ENCODE results near the gene CLEC1A.

CLEC1A gene, protein sequence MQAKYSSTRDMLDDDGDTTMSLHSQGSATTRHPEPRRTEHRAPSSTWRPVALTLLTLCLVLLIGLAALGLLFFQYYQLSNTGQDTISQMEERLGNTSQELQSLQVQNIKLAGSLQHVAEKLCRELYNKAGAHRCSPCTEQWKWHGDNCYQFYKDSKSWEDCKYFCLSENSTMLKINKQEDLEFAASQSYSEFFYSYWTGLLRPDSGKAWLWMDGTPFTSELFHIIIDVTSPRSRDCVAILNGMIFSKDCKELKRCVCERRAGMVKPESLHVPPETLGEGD

DNA sequence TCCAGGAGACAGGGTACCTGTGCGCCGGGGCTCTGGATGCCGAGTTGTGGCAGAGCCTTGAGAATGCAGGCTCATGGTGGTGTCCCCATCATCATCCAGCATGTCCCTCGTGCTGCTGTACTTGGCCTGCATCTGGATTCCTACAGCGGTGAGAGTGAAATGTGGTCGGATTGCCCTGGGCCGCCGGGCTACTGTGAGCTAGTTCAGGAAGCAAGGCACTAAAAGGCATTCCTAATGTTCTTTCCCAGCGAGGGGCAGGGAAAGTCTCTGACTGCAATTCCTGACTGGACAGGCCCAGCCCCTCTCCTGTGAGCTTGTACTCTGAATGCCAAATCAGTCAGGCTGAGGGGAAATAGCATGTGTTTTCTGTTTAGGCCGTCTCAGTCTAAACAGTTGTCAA is at the start of gene CLEC1A:
Gene CLEC1A (minus strand): TSS at position 195 of the 400 bp plus-strand sequence. CDS start 63 bp downstream, at position 132.
- DNase-seq: no peak

DNA sequence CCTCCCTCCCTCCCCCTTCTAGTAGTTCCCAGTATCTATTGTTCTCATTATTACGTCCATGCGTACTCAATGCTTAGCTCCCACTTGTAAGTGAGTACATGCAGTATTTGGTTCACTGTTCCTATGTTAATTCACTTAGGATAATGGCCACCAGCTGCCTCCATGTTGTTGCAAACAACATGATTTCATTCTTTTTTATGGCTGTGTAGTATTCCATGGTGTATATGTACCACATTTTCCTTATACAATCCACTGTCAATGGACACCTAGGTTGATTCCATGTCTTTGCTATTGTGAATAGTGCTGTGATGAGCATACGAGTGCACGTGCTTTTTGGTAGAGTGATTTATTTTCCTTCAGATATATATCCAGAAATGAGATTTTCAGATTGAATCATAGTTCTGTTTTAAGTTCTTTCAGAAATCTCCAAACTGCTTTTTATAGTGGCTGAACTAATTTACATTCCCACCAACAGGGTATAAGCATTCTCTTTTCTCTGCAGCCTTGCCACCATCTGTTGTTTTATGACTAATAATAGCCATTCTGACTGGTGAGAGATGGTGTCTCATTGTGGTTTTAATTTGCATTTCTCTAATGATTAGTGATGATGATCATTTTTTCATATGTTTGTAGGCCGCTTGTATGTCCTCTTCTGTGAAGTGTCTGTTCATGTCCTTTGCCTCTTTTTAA is 49.1 kb upstream of the CLEC1A start:
- no peak for DNase-seq

DNA sequence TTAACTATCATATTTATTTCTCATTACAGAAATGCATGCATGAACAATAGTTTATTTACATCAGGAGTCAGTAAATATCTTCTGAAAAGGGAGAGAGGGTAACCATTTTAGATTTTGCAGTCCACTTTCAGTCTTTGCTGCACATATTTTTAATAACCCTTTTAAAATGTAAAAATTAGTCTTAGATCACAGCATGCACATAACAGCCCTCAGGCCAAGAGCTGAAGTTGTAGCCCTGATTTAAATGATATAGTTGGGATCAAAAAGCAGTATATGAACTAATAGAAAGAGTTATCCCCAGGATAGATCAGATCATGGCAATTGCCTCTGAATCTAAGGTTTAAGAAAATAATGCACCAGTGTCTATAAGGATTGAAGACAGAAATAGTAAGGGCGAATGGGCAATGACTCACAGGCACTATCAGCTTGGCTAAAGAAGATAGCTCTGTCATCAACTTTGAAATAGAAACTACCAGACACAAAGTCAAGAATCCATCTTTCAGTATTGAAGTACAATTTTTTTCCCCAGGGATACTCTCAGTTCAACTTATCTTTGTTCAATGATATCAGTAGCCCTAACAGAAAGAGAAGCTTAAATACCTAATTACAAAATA is 44.3 kb upstream of the CLEC1A start:
- DNase-seq: no peak

DNA sequence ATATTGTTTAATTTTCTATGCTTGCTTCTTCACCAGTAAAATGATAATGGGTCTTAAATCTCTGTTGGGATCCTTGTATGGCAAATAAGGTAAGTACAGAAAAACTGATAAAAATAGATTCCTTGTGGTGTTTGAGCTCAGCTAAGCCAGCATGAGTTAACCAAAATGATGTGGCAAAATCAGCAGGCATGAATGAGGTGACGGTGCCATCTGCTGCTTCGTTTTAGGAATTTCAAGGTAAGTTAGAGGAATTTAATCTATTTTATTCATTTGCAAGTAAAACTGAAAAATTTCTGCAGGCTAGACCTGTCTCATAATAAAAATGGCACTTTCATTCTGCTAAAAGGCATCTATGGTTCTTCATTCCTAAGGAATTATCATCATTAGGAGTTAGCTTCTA is 41.2 kb upstream of the CLEC1A start:
- DNase-seq: peak; percentile 26 to 27

DNA sequence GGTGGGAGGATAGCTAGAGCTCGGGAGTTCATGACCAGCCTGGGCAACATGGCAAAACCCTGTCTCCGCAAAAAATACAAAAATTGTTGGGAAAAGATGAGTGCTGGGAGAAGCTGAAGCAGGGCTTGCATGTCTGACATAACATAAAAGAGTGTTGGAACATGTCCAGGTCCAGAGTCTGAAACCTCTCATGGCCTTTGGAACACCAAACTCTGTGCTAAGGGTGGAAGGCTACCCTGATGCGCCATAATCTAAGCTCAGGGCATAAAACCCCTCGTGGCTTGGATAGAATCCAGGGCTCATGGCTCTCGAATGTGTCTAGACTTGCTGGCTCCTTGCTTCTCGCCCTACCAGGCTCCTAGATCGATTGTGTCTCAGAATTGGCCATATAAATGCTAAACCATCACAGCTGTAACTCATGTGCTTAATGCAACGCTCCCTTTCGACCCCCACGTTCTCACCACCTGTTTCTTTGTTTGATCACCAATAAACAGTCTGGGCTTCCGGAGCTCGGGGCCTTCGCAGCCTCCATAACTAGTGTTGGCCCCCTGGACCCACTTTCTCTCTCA is 37.9 kb upstream of the CLEC1A start:
- no peak for DNase-seq

DNA sequence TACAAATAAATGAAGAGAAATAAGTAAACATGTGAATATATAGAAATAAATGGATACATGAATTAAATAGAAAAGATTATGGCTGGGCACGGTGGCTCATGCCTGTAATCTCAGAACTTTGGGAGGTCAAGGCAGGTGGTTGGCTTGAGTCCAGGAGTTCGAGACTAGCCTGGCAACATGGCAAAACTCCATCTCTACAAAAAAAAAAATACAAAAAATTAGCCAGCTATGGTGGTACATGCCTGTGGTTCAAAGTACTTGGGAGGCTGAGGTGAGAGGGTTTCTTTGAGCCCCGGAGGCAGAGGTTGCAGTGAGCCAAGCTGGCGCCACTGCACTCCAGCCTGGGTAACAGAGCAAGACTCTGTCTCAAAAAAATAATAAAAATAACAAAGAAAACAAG is 36.3 kb upstream of the CLEC1A start:
- DNase-seq: no peak

DNA sequence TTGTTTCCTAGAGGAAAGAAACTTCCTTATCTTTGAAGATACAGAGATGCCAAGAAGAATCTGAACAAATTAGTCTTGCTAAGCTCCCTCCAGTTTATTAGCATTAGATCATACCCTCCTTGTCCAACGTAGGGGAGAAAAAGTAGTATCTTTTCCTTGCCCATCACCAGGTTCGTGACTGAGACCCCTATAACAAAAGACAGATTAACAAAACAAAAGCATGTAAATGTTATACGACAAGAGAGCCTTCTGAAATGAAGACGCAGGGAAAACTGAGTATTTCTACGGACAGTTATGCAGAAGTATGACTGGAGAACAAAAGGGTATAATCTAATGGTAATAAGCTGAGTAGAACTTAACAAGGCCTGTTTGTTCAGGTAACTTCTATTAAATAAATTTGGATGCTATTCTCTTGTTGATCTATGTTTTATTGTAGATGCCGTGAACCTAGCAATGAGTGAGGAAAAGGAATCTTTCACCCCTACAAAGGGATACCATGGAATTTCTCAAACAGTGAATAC is 34.1 kb upstream of the CLEC1A start:
- no peak for DNase-seq

DNA sequence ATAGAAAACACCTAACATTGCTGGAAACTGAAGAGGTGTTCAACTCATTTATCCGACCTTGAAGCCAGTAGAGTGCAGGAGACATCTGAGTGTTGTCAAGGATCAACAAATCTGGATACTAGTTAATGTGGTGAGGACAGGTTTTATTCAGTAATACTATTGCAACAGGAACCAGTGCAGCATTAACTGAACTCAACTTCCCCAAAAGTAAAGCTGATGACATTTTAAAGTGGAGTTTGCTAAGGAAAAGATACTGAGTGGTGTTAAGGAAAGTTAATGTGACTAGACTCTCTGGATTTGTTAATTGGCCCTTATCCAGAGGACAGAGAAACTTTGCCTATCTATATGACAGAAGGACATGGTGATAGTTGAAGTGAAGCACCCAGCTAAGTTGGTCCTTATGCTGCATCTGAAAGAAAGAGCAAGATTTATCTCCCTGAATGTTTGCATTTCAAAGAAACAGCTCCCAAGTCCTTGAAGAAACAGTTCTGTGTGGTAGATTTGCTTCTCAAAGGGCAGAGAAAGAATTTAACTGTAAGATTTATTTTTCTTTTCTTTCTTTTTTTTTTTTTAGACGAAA is 32.4 kb upstream of the CLEC1A start:
- DNase-seq: no peak

DNA sequence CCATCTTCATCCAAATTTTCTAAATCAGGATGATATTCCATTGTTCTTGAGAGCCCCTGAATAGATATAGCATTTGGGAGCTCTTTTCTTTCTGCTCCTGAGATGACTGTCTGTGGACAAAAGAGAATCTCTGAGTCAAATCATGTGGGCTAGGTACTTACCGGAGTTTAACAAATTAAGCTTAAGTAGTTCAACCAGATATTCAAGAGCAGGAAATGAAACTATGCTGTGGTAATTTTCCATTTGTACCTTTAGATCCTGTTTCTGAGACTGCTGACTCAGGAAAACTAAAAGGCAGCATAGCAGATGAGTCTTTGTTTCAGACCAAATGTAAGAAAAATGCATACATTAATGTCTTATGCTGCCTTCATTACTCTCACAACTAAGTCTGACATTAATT is 31.3 kb upstream of the CLEC1A start, which contains the start of gene CLEC7A:
Gene CLEC7A (minus strand): TSS at position 158 of the 400 bp plus-strand sequence. CDS start 117 bp downstream, at position 41.
- no peak for DNase-seq

DNA sequence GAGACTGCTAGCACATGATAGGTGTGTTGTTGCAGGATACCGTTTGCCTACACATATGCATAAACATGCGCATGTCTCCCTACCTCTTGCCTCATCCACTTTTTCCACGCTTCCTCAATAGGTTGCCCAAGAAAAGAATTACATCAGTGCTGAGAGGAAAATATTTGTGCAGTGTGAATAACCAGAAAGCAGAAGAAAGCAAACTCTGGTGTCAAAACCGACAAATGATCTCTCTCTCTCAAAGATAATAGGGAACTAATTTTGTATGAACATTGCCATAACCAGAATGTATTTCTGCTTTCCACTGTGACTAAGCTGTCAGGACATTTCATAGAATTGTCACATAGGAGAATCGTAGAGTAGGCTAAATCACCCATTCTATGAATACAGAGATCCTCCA is 29.9 kb upstream of the CLEC1A start:
- DNase-seq: no peak

DNA sequence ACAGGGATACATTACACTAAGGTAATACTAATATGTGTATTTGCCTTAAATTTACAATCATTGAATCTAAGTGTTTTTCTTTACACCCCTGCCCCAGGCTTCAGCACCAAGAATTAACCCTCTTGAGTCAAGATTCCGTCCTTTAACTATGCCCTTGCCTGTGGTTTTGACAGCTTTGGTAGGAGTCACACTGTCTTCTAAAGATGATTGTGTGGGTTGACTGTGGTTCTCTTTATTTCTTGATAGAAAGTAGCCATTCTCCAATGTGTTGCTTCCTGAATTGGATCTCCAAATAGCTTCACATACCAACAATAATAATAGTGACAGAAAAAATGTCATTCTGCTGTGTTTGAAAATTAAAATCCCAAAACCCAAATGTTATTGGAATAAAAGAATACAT is 27.6 kb upstream of the CLEC1A start:
- no peak for DNase-seq

DNA sequence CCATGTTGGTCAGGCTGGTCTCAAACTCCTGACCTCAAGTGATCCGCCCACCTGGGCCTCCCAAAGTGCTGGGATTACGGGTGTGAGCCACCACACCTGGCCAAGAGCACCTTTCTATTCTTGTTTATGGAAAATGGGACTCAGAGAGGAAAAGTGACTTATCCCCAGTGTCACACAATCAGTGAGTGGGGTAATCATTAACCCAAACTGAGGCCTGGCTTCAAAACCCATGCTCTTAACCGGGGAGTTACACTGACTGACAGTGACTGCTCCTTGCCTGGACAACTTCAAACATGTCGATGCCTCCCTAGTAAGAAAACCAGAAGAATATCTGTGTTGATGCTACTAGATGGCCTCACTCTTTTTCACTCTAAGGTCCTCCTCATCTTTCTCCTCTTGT is 23.9 kb upstream of the CLEC1A start:
- DNase-seq: no peak

DNA sequence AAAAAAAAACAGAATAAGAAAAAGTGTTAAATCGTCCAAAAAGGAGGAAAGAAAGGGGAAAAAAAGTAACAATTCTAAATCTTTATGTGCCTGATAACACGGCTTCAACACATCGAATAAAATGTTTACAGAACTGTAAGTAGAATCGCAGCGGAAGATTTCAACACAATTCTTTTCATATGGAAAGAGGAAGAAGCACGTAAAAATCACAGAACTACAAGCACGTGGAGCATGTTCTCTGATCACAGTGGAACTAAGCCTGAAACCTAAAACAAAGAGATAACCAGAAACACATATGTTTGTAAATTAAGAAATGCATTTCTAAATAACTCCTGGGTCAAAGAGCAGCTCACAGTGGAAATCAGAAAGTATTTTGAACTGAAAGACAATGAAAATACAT is 22.5 kb upstream of the CLEC1A start:
- no peak for DNase-seq

DNA sequence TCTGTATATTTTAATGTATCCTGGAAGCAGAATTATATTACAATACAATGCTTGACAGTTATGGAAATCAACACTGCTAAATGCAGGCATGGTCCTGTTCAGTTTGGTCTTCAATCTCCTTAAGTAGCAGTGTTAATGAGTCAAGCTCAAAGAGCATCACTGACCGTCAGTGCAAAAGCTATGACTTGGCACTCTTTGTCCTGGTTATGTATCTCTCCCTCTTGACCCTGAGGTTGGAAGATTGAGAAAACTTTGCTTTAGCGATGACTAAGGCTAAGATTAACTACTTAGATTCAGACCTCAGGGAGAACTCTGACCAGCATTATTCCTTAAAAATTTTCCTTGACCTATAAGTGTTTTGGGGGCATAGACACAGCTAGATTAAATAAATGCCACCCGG is 20.3 kb upstream of the CLEC1A start:
- DNase-seq: no peak

DNA sequence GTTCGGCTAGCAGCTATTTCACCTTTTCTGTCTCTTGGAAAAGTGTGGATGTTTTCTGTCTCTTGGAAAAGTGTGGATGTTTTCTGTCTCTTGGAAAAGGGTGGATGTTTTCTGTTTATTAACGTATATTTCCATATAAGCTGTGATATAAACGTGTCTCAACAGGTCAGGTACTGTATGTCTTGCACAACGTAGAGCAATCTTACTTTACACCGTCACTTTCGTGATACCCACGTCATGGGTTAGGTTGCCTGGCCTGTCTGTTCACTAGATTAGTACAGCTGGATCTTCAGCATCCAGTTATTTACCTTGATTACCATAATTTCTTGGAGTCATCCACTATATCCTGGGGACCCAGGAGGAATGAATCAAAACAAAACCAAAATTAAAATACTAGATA is 17.1 kb upstream of the CLEC1A start:
- no peak for DNase-seq

DNA sequence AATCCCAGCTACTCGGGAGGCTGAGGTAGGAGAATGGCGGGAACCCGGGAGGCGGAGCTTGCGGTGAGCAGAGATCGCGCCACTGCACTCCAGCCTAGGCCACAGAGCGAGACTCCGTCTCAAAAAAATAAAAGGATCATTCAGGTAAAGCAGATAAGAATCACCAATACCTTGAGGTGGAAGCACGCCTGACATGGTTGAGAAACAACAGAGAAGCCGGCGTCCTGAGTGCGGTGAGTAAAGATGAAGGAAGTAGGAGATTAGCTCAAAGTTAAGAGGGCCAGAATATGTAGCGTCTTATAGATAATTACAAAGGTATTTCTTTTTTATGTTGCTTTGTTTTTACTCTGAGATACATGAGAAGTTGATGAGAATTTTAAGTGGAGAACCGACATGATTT is 16.5 kb upstream of the CLEC1A start:
- no peak for DNase-seq

DNA sequence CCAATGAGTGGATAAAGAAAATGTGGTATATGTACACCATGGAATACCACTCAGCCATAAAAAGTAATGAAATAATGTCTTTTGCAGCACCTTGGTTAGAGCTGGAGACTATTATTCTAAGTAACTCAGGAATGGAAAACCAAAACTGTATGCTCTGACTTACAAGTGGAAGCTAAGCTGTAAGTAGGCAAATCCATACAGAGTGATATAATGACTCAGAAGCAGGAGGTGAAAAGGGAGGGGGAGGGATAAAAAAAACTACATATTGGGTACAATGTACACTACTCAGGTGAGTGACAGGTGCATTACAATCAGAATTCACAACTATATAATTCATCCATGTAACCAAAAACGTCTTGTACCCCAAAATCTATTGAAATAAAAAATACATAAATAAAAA is 15.1 kb upstream of the CLEC1A start:
- DNase-seq: no peak

DNA sequence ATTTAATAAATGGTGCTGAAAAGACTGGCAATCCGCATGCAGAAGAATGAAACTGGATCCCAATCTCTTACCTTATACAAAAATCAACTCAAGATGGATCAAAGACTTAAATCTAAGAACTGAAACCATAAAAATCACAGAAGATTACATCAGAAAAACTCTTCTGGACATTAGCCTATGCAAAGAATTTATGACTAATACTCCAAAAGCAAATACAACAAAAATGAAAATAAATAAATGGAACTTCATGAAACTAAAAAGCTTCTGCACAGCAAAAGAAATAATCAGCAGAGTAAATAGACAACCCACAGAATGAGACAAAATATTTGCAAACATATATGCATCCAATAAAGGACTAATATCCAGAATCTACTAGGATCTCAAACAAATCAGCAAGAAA is 14.3 kb upstream of the CLEC1A start:
- DNase-seq: no peak

DNA sequence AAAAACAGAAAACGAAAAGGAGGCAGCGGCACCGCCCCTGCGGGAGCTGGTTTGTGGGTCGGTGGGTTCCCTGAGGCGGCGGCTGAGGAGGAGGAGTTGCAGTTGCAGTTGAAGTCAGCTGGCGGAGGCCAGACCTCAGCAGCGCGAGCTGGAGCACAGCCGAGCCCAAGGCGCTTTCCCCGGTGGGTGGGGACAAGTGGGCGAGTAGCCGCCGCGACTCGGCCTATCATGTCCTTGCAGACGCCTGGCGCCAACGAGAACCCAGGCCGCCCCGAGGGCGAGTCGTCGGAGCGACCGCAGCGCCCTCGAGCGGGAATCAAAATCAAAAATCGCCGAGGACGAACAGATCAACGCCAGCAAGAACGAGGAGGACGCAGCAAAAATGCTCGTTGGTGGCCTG is 12.7 kb upstream of the CLEC1A start:
- no peak for DNase-seq

DNA sequence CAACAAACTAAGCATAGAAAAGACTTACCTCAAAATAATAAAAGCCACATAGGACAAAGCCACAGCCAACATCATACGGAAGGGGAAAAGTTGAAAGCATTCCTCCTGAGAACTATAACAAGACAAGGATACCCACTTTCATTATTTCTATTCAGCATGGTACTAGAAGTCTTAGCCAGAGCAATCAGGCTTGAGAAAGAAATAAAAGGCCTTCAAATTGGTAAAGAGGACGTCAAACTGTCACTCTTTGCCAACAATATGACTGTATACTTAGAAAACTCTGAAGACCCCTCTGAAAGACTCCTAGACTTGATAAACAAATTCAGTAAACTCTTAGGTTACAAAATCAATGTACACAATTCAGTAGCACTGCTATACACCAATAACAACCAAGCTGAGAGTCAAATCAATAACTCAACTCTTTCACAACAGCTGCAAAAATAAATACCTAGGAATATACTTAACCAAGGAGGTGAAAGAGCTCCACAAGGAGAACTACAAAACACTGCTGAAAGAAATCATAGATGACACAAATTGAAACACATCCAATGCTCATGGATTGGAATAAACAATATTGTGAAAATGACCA is 11.6 kb upstream of the CLEC1A start:
- no peak for DNase-seq

DNA sequence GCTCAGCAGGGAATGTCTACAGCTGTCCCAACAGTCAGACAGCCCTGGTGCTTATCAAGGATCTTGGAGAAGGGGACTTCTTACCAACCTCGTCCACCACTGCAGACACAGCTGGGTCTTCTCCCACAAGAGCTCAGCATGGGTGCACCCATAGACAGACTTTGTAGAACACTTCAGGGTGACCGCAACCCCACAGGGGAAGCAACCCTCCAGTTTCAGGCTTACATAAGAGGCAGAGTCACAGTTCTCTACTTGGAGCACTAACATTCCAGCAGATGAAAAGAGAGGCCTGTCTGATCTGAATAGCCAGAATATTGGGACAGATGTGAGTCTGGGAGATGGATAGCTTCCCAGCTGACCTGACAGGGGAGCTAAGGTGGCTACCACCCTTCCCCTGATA is 3.5 kb upstream of the CLEC1A start:
- no peak for DNase-seq

DNA sequence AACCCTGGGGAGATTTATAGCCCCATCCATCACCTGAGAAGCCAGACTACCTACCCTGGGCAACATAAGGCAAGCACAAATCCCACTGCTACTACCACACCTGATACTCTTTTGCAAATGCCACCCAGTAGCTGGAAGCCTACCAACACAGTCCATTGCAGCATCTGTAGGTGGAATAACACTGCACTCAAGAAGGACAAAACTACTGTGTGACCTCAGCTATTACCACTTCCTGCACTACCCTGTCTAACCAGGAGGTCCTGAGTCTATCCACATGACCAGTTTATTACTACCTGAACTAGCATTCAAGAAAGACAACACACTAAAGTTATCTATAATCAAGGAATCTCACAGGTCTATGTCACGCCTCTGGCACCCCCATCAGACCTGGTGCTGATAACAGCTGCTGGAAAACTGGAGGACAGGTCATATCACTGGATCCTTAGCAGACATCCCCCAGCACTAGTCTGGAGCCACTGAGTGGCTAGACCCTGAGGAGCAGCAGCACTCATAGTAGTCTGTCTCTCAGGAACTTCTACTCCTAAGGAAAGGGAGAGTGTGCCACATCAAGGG is 2.9 kb upstream of the CLEC1A start:
- DNase-seq: no peak

All from activated CD4-positive, alpha-beta T cell treated with anti-CD3 and anti-CD28 coated beads, Interleukin-2, amount 50 U/mL, for 4 hours (primary cell).